ENCODE measurements around the gene FZD1. TPM values are rescaled to one million over a fixed set of nuclear protein-coding genes. Genes with fewer than 3 reads are reported as not detected.

FZD1 gene
- polyA plus RNA-seq, 1 experiment, result 4.5 TPM

DNA sequence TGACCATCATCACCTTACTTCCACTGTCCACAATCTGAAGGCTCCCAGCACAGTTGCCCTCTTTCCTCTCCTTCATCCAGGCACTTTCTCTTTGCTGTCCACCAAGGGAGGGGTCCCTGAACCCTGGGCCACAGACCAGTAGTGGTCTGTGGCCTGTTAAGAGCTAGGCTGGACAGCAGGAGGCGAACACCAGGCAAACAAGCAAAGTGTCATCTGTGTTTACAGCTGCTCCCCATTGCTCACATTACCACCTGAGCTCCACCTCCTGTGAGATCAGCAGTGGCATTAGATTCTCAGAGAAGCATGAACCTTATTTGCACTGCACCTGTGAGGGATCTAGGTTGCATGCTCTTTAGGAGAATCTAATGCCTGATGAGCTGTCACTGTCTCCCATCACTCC lies 27.7 kb downstream of the FZD1 start:
- CTCF ChIA-PET, result no interaction called here
- Histone ChIP-seq H3K27me3 (ENCODE audit: control insufficient read depth, insufficient read depth, low read length) (peaks cover 4% of the 10 kb centered on the region; the same call in 1 of the 2 replicates), H3K4me3 (ENCODE audit: low read depth, low read length) (no peak overlapping the region), H3K36me3 (ENCODE audit: control insufficient read depth, insufficient read depth, low read length) (no peaks in the 10 kb centered on the region)
- TF ChIP-seq, protein P1, sequence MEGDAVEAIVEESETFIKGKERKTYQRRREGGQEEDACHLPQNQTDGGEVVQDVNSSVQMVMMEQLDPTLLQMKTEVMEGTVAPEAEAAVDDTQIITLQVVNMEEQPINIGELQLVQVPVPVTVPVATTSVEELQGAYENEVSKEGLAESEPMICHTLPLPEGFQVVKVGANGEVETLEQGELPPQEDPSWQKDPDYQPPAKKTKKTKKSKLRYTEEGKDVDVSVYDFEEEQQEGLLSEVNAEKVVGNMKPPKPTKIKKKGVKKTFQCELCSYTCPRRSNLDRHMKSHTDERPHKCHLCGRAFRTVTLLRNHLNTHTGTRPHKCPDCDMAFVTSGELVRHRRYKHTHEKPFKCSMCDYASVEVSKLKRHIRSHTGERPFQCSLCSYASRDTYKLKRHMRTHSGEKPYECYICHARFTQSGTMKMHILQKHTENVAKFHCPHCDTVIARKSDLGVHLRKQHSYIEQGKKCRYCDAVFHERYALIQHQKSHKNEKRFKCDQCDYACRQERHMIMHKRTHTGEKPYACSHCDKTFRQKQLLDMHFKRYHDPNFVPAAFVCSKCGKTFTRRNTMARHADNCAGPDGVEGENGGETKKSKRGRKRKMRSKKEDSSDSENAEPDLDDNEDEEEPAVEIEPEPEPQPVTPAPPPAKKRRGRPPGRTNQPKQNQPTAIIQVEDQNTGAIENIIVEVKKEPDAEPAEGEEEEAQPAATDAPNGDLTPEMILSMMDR (IDR thresholded peaks at IDR 0.05; ENCODE audit: insufficient read depth, low read depth, low read length), result no peak
- DNase-seq (ENCODE audit: low read depth), result no peak
- POLR2A ChIA-PET, result no interaction called here

DNA sequence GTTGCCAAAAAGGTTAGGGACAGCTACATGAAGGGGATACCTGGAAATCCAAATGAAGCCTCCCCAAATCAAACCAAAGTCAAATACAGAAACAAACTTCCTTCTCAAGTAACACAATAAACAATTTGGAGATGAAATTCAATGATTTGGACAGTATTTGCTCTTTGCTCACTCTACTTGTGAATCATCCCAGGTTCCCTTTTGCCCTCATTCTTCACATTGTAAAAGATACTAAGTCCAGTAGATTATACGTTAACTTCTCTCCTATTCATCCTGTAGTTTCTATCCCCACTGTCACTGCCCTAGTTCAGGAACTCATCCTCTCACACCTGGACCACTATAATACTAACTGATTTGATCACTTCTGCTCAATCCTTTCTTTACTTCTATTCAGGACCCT lies 28.3 kb downstream of the FZD1 start:
- no peaks in the 10 kb centered on the region for H3K36me3 ChIP-seq (ENCODE audit: control insufficient read depth, insufficient read depth, low read length)
- peaks cover 4% of the 10 kb centered on the region; the same call in 1 of the 2 replicates for H3K27me3 ChIP-seq (ENCODE audit: control insufficient read depth, insufficient read depth, low read length)
- ChIA-PET POLR2A (no interaction called here), CTCF (no interaction called here)
- no peak for DNase-seq (ENCODE audit: low read depth)
- TF ChIP-seq, protein P1 (IDR thresholded peaks at IDR 0.05; ENCODE audit: insufficient read depth, low read depth, low read length), result no peak
- H3K4me3 ChIP-seq (ENCODE audit: low read depth, low read length), result no peak overlapping the region

DNA sequence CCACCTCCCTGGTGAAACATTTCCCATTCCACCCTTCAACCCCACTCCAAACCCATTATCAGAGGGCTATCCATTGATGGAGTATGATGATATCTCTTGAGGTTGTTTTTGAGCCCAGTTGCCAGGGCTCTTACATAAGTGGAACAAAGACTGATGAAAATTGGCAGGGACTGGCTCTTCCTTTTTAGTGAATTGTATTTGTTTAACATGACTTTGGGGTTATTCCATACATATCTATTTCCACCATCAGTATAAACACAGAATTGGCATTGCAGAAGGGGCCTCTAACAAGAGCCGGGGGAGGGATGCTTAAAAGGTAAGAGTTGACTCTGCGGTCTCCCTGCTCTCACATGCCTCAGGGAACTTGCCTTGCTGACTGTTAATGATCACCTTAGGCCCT lies 28.9 kb downstream of the FZD1 start:
- no peaks in the 10 kb centered on the region for H3K36me3 ChIP-seq (ENCODE audit: control insufficient read depth, insufficient read depth, low read length)
- DNase-seq (ENCODE audit: low read depth), result no peak
- ChIA-PET POLR2A (no interaction called here), CTCF (no interaction called here)
- no peak overlapping the region for H3K4me3 ChIP-seq (ENCODE audit: low read depth, low read length)
- H3K27me3 ChIP-seq (ENCODE audit: control insufficient read depth, insufficient read depth, low read length), result peaks cover 4% of the 10 kb centered on the region; the same call in 1 of the 2 replicates
- TF ChIP-seq, protein P1 (IDR thresholded peaks at IDR 0.05; ENCODE audit: insufficient read depth, low read depth, low read length), result no peak

DNA sequence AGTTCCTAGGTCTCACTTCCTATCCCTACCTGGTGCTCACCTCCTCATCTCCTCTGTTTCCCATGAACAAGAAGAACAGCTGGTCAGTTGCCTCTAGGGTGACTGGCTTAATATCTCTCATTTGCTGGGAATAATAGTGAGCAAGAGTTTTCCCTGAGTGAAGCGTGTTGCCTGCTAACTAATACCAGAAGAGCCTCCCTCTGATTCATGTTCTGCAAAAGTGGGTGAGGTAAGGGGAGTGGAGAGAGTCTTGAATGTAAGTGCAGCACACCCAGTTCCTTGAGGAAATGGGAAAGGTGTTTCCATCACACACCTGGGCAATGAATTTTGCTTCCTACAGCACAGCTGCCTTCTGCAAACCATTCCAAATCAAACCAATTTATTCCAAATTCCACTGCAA lies 29.6 kb downstream of the FZD1 start:
- DNase-seq (ENCODE audit: low read depth), result no peak
- CTCF ChIA-PET, result no interaction called here
- H3K36me3 ChIP-seq (ENCODE audit: control insufficient read depth, insufficient read depth, low read length), result no peaks in the 10 kb centered on the region
- TF ChIP-seq, protein P1 (IDR thresholded peaks at IDR 0.05; ENCODE audit: insufficient read depth, low read depth, low read length), result no peak
- POLR2A ChIA-PET, result no interaction called here
- peaks cover 4% of the 10 kb centered on the region; the same call in 1 of the 2 replicates for H3K27me3 ChIP-seq (ENCODE audit: control insufficient read depth, insufficient read depth, low read length)
- no peak overlapping the region for H3K4me3 ChIP-seq (ENCODE audit: low read depth, low read length)

DNA sequence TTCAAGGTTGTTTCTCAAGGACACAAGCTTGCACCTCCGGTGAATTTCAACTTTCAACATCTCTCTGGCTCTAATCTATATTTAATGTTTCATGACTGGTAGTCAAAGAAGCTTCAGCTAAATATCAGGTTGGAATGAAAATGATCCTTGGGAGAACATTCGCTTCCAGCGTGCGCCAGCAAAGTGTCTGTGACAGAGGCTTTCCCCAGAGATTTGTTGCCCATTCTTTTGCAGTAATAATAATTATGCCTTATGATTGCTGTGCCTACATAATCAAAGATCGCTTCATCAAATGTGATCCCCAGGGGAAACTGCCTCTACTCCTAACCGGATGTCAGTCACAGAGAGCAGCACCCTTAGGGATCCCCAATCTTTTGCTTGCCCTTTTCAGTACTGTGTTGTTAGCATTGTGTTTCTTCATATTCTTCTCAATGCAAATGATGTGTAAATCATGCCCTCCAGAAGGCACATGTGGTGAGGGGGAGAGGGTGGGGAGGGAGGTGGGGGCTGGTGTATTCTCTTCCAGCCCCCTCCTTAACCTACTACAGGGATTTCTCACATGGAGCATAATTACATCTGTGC lies 30.5 kb downstream of the FZD1 start:
- Histone ChIP-seq H3K27me3 (ENCODE audit: control insufficient read depth, insufficient read depth, low read length) (peaks cover 4% of the 10 kb centered on the region; the same call in 1 of the 2 replicates), H3K4me3 (ENCODE audit: low read depth, low read length) (no peak overlapping the region), H3K36me3 (ENCODE audit: control insufficient read depth, insufficient read depth, low read length) (no peaks in the 10 kb centered on the region)
- no peak for DNase-seq (ENCODE audit: low read depth)
- ChIA-PET POLR2A (no interaction called here), CTCF (no interaction called here)
- TF ChIP-seq, protein P1 (IDR thresholded peaks at IDR 0.05; ENCODE audit: insufficient read depth, low read depth, low read length), result no peak
